A549 (cell line): ENCODE measurements around the gene TCTN2. TPM values are rescaled to one million over a fixed set of nuclear protein-coding genes. Genes with fewer than 3 reads are reported as not detected.

Experiments
- ATAC-seq, 2 experiments: fragments of 200-7000 bp in 1 of 2; fragments of >200 bp in 1 of 2; cut with Nextera tagmentation in 1 of 2; cut with Tn5 transposase in 1 of 2; 3 replicates each; pipeline versions ENCODE4 v1.8.0 to v1.9.1; 2018 to 2020; ENCODE audit warnings: mild to moderate bottlenecking in 1 of 2, moderate library complexity in 1 of 2
- CTCF ChIA-PET: fragments of 300-600 bp; sonication (Branson Sonifier 250); formaldehyde crosslinking; extraction: SDS; loops from one replicate; lab custom pipeline; 2021; ENCODE audit warnings: antibody characterized with exemption, inconsistent platforms; lab: Yijun Ruan, JAX
- POLR2A ChIA-PET: fragments of 350-600 bp; formaldehyde crosslinking; extraction: SDS; loops from one replicate; lab custom pipeline; 2021; ENCODE audit warnings: antibody characterized with exemption, inconsistent platforms; lab: Yijun Ruan, JAX
- DNase-seq, 2 experiments: peaks; one replicate each; pipeline versions ENCODE4 v3.0.0 to v3.0.0-alpha.2; 2011 to 2016; ENCODE audit warnings: low read depth in 1 of 2, low spot score in 1 of 2
- FAIRE-seq: peaks from 2 replicates; lab custom pipeline; 2011; peaks lifted over from hg19 to GRCh38; lab: Jason Lieb, UNC
- H3K27ac ChIP-seq, 2 experiments: fragments of >200 bp; sonication (Bioruptor Twin); formaldehyde crosslinking; 3 replicates each; pipeline ENCODE4 v1.5.1; 2016 to 2017
- H3K4me1 ChIP-seq: fragments of >200 bp; sonication (Bioruptor Twin); formaldehyde crosslinking; 3 replicates; pipeline ENCODE4 v1.6.1; 2016
- H3K4me2 ChIP-seq: fragments of >200 bp; sonication (Bioruptor Twin); formaldehyde crosslinking; 3 replicates; pipeline ENCODE4 v1.6.1; 2016
- H3K4me3 ChIP-seq: fragments of >200 bp; sonication (Bioruptor Twin); formaldehyde crosslinking; 3 replicates; pipeline ENCODE4 v1.5.1; 2016
- H3K9me3 ChIP-seq: fragments of >200 bp; sonication (Bioruptor Twin); formaldehyde crosslinking; 3 replicates; pipeline ENCODE4 v1.6.1; 2016
- CBX8 ChIP-seq: fragments of 200-600 bp; sonication (generic); IDR thresholded peaks from 2 replicates; pipeline ENCODE4 v1.6.1; 2016
- CHD4 ChIP-seq: fragments of 200-600 bp; sonication (generic); IDR thresholded peaks from 2 replicates; pipeline ENCODE4 v1.6.1; 2016; ENCODE audit warnings: antibody characterized with exemption, mild to moderate bottlenecking, borderline replicate concordance
- EHF ChIP-seq: fragments of 250-450 bp; sonication (Bioruptor Pico); IDR thresholded peaks from 2 replicates; pipeline ENCODE4 v1.5.0; 2020; ENCODE audit warnings: mild to moderate bottlenecking
- EHMT2 ChIP-seq: fragments of 200-600 bp; sonication (generic); IDR thresholded peaks from 2 replicates; pipeline ENCODE4 v1.6.1; 2016; ENCODE audit warnings: antibody characterized with exemption, low read depth, mild to moderate bottlenecking, moderate library complexity
- HOXB5 ChIP-seq: fragments of 250-450 bp; sonication (Bioruptor Pico); IDR thresholded peaks from 2 replicates; pipeline ENCODE4 v1.5.0; 2020; ENCODE audit warnings: mild to moderate bottlenecking, moderate library complexity
- JUN ChIP-seq, 2 experiments: fragments of >200 bp; sonication (Bioruptor Twin); formaldehyde crosslinking; IDR thresholded peaks; 2 replicates in 1 of 2; 3 replicates in 1 of 2; pipeline ENCODE4 v1.6.1; 2016 to 2017
- KDM1A ChIP-seq: fragments of 200-600 bp; sonication (generic); IDR thresholded peaks from 2 replicates; pipeline ENCODE4 v1.6.1; 2016; ENCODE audit warnings: low read depth, mild to moderate bottlenecking
- KDM5A ChIP-seq: fragments of 200-600 bp; sonication (generic); IDR thresholded peaks from 2 replicates; pipeline ENCODE4 v1.6.1; 2016; ENCODE audit warnings: antibody characterized with exemption, mild to moderate bottlenecking
- MYC ChIP-seq: IDR thresholded peaks from 2 replicates; pipeline ENCODE4 v1.6.1; 2012; ENCODE audit warnings: mild to moderate bottlenecking, inconsistent platforms, low read length, improper control_type of control experiment, borderline replicate concordance
- NPAS2 ChIP-seq: fragments of 250-450 bp; sonication (Bioruptor Pico); IDR thresholded peaks from 2 replicates; pipeline ENCODE4 v1.8.0; 2022; ENCODE audit warnings: mild to moderate bottlenecking, moderate library complexity, borderline replicate concordance
- PHF8 ChIP-seq: fragments of 200-600 bp; sonication (generic); IDR thresholded peaks from 2 replicates; pipeline ENCODE4 v1.6.1; 2016; ENCODE audit warnings: low read depth, mild to moderate bottlenecking, antibody characterized with exemption, moderate library complexity, borderline replicate concordance
- RAD21 ChIP-seq, 2 experiments: fragments of >200 bp in 1 of 2; sonication (Bioruptor Twin) in 1 of 2; formaldehyde crosslinking in 1 of 2; IDR thresholded peaks in 1 of 2; conservative IDR thresholded peaks in 1 of 2; 2 replicates in 1 of 2; 3 replicates in 1 of 2; pipeline ENCODE4 v1.6.1; 2012 to 2018; ENCODE audit warnings: inconsistent platforms in 1 of 2
- RCOR1 ChIP-seq: fragments of 150-350 bp; IDR thresholded peaks from 2 replicates; pipeline ENCODE4 v1.6.1; 2014; ENCODE audit warnings: antibody characterized with exemption, low read length, low read depth
- RFX5 ChIP-seq: fragments of 450-650 bp; IDR thresholded peaks from 2 replicates; pipeline ENCODE4 v1.7.1; 2014; ENCODE audit warnings: antibody characterized with exemption, mild to moderate bottlenecking, moderate library complexity
- RNF2 ChIP-seq: fragments of 200-600 bp; sonication (generic); IDR thresholded peaks from 2 replicates; pipeline ENCODE4 v1.6.1; 2016; ENCODE audit warnings: low read depth, mild to moderate bottlenecking, antibody characterized with exemption, moderate library complexity, borderline replicate concordance
- TFCP2L1 ChIP-seq: fragments of 250-450 bp; sonication (Bioruptor Pico); IDR thresholded peaks from 2 replicates; pipeline ENCODE4 v1.5.0; 2021; ENCODE audit warnings: mild to moderate bottlenecking
- TP53 ChIP-seq: fragments of 250-450 bp; sonication (Bioruptor Pico); IDR thresholded peaks from 2 replicates; pipeline ENCODE4 v1.5.0; 2021; ENCODE audit warnings: mild to moderate bottlenecking, moderate library complexity
- ZC3H11A ChIP-seq: fragments of 450-650 bp; IDR thresholded peaks from 2 replicates; pipeline ENCODE4 v1.6.1; 2014; ENCODE audit warnings: antibody characterized with exemption, mild to moderate bottlenecking
- ZFP36 ChIP-seq: fragments of 450-650 bp; IDR thresholded peaks from 2 replicates; pipeline ENCODE4 v1.6.1; 2014; ENCODE audit warnings: borderline replicate concordance; ENCODE audit not compliant: partially characterized antibody
- WGBS: methylation state at CpG from one replicate; pipeline ENCODE4 v1.1.6; 2017; ENCODE audit errors: missing lambda C conversion rate; 5-methylcytosine and 5-hydroxymethylcytosine counted together
- polyA plus RNA-seq, 4 experiments: library from polyadenylated mRNA; depleted of rRNA in 3 of 4; stranded (reverse); fragments of >200 nt; fragmentation: RNase III in 1 of 4; extraction: RNeasy Plus Mini Kit Qiagen cat#74134 plus additional on column Dnase treatment in 1 of 4; gene quantifications; 2 replicates in 3 of 4; 3 replicates in 1 of 4; pipeline ENCODE4 v1.2.3, GENCODE V29; 2011 to 2017
- TF ChIP-seq, protein P1 (sequence below): fragments of 200-600 bp; sonication (generic); IDR thresholded peaks from 2 replicates; pipeline ENCODE4 v1.6.1; 2016; ENCODE audit warnings: antibody characterized with exemption, mild to moderate bottlenecking, moderate library complexity
- TF ChIP-seq, protein P2 (sequence below): IDR thresholded peaks from 2 replicates; pipeline ENCODE4 v1.6.1; 2012; ENCODE audit warnings: low read depth, borderline replicate concordance
- TF ChIP-seq, protein P3 (sequence below): fragments of 250-450 bp; sonication (Bioruptor Pico); IDR thresholded peaks from 2 replicates; pipeline ENCODE4 v1.5.0; 2020; ENCODE audit warnings: low read depth, mild to moderate bottlenecking, moderate library complexity
- TF ChIP-seq, protein P4 (sequence below): fragments of 450-650 bp; IDR thresholded peaks from 2 replicates; pipeline ENCODE4 v1.6.1; 2014; ENCODE audit warnings: antibody characterized with exemption
- TF ChIP-seq, protein P5 (sequence below): IDR thresholded peaks from 2 replicates; pipeline ENCODE4 v1.6.1; 2012

Gene TCTN2
- polyA plus RNA-seq, 2 of the 4 experiments (the other 2 are of a cell fraction): 8.6 to 14.3 TPM

DNA sequence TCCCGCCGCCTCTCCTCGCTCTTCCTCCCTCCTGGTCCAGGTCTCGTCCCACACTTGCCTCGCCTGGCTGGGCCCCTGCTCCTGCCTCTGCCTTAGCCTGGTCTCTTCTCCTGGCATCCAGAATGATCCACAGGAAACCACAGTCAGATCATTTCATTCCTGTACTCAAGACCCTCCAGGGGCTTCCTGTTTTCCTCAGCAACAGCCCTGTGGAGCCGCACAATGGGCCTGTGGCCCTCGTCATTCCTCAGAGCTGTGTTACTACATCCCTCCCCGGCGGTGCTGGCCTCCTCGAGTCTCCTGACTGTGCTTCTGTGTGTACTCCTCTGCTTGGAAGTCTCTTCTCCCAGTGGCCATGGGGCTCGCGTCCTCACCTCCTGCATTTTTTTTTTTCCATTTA lies 61.3 kb downstream of the TCTN2 start:
- Histone ChIP-seq H3K4me3 (no peak overlapping the region), H3K27ac (no peak overlapping the region), H3K4me2 (no peak overlapping the region), H3K4me1 (no peaks in the 10 kb centered on the region), H3K9me3 (no peaks in the 10 kb centered on the region)
- POLR2A ChIA-PET: no interaction called here
- DNase-seq (no peak), ATAC-seq (no peak), FAIRE-seq (no peak)
- CTCF ChIA-PET: interaction anchor here (1.3 kb wide), 1 partner anchor 12 kb away, joined by 3 read pairs; no protein-coding TSS in a partner anchor
- 98% methylated on average over 12 of the region's 12 CpGs for WGBS
- TF ChIP-seq HOXB5 (CRISPR knock-in tag) (no peak), ZC3H11A (no peak), JUN (IDR thresholded peaks at IDR 0.05) (no peak), ZFP36 (no peak), RFX5 (no peak), TP53 (CRISPR knock-in tag) (no peak), TFCP2L1 (CRISPR knock-in tag) (no peak), RNF2 (no peak), EHMT2 (no peak), CHD4 (no peak), CBX8 (no peak), RAD21 (conservative IDR thresholded peaks at IDR 0.05 in 1 of 2, IDR thresholded peaks at IDR 0.05 in 1 of 2) (no peak)
- TF ChIP-seq, protein P1, sequence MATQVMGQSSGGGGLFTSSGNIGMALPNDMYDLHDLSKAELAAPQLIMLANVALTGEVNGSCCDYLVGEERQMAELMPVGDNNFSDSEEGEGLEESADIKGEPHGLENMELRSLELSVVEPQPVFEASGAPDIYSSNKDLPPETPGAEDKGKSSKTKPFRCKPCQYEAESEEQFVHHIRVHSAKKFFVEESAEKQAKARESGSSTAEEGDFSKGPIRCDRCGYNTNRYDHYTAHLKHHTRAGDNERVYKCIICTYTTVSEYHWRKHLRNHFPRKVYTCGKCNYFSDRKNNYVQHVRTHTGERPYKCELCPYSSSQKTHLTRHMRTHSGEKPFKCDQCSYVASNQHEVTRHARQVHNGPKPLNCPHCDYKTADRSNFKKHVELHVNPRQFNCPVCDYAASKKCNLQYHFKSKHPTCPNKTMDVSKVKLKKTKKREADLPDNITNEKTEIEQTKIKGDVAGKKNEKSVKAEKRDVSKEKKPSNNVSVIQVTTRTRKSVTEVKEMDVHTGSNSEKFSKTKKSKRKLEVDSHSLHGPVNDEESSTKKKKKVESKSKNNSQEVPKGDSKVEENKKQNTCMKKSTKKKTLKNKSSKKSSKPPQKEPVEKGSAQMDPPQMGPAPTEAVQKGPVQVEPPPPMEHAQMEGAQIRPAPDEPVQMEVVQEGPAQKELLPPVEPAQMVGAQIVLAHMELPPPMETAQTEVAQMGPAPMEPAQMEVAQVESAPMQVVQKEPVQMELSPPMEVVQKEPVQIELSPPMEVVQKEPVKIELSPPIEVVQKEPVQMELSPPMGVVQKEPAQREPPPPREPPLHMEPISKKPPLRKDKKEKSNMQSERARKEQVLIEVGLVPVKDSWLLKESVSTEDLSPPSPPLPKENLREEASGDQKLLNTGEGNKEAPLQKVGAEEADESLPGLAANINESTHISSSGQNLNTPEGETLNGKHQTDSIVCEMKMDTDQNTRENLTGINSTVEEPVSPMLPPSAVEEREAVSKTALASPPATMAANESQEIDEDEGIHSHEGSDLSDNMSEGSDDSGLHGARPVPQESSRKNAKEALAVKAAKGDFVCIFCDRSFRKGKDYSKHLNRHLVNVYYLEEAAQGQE: no peak
- TF ChIP-seq, protein P2, sequence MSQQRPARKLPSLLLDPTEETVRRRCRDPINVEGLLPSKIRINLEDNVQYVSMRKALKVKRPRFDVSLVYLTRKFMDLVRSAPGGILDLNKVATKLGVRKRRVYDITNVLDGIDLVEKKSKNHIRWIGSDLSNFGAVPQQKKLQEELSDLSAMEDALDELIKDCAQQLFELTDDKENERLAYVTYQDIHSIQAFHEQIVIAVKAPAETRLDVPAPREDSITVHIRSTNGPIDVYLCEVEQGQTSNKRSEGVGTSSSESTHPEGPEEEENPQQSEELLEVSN: no peak

DNA sequence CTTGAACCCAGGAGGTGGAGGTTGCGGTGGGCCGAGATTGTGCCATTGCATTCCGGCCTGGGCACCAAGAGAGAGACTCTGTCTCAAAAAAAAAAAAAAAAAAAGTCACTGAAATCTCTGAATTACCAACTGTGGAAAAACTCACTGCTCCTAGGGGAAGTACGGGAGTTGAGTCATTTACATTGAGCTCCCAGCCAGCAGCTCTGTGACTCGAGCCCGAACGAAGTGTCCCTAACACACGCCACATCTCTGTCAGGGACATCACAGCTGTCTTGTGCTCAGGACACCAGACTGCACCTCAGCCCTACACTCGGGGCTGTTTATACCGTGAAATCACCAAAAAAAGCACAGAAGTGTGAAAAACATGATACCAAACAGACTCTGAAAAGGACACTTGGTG lies 62.3 kb downstream of the TCTN2 start:
- no peak for FAIRE-seq
- TF ChIP-seq MYC (no peak), NPAS2 (CRISPR knock-in tag) (no peak), KDM5A (no peak), PHF8 (no peak), EHF (CRISPR knock-in tag) (no peak), RCOR1 (no peak), KDM1A (no peak)
- TF ChIP-seq, protein P2: no peak
- TF ChIP-seq, protein P3, sequence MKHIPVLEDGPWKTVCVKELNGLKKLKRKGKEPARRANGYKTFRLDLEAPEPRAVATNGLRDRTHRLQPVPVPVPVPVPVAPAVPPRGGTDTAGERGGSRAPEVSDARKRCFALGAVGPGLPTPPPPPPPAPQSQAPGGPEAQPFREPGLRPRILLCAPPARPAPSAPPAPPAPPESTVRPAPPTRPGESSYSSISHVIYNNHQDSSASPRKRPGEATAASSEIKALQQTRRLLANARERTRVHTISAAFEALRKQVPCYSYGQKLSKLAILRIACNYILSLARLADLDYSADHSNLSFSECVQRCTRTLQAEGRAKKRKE (CRISPR knock-in tag): no peak
- TF ChIP-seq, protein P4, sequence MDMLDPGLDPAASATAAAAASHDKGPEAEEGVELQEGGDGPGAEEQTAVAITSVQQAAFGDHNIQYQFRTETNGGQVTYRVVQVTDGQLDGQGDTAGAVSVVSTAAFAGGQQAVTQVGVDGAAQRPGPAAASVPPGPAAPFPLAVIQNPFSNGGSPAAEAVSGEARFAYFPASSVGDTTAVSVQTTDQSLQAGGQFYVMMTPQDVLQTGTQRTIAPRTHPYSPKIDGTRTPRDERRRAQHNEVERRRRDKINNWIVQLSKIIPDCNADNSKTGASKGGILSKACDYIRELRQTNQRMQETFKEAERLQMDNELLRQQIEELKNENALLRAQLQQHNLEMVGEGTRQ: no peak
- TF ChIP-seq, protein P5, sequence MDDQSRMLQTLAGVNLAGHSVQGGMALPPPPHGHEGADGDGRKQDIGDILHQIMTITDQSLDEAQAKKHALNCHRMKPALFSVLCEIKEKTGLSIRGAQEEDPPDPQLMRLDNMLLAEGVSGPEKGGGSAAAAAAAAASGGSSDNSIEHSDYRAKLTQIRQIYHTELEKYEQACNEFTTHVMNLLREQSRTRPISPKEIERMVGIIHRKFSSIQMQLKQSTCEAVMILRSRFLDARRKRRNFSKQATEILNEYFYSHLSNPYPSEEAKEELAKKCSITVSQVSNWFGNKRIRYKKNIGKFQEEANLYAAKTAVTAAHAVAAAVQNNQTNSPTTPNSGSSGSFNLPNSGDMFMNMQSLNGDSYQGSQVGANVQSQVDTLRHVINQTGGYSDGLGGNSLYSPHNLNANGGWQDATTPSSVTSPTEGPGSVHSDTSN: no peak
- TF ChIP-seq, protein P1: no peak
- H3K4me2 ChIP-seq: no peak overlapping the region
- no peak overlapping the region for H3K27ac ChIP-seq
- ChIA-PET CTCF (no interaction called here), POLR2A (no interaction called here)
- DNase-seq: no peak
- H3K9me3 ChIP-seq: no peaks in the 10 kb centered on the region
- 79% methylated on average over 10 of the region's 10 CpGs for WGBS
- H3K4me3 ChIP-seq: no peak overlapping the region
- H3K4me1 ChIP-seq: no peaks in the 10 kb centered on the region
- ATAC-seq: no peak
